ENCODE measurements around the gene SPHKAP. TPM values are rescaled to one million over a fixed set of nuclear protein-coding genes. Genes with fewer than 3 reads are reported as not detected.
"Not testable (repeated sequence)": the region's sequence is repeated elsewhere in the genome, so short reads cannot be mapped to it uniquely, and the experiment has no call there.

SPHKAP gene, protein sequence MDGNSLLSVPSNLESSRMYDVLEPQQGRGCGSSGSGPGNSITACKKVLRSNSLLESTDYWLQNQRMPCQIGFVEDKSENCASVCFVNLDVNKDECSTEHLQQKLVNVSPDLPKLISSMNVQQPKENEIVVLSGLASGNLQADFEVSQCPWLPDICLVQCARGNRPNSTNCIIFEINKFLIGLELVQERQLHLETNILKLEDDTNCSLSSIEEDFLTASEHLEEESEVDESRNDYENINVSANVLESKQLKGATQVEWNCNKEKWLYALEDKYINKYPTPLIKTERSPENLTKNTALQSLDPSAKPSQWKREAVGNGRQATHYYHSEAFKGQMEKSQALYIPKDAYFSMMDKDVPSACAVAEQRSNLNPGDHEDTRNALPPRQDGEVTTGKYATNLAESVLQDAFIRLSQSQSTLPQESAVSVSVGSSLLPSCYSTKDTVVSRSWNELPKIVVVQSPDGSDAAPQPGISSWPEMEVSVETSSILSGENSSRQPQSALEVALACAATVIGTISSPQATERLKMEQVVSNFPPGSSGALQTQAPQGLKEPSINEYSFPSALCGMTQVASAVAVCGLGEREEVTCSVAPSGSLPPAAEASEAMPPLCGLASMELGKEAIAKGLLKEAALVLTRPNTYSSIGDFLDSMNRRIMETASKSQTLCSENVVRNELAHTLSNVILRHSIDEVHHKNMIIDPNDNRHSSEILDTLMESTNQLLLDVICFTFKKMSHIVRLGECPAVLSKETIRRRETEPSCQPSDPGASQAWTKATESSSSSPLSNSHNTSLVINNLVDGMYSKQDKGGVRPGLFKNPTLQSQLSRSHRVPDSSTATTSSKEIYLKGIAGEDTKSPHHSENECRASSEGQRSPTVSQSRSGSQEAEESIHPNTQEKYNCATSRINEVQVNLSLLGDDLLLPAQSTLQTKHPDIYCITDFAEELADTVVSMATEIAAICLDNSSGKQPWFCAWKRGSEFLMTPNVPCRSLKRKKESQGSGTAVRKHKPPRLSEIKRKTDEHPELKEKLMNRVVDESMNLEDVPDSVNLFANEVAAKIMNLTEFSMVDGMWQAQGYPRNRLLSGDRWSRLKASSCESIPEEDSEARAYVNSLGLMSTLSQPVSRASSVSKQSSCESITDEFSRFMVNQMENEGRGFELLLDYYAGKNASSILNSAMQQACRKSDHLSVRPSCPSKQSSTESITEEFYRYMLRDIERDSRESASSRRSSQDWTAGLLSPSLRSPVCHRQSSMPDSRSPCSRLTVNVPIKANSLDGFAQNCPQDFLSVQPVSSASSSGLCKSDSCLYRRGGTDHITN (N-terminal part only)
- 100 to 1,000 TPM in 4 of 9 donors, 10 to 100 TPM in 5; 42.6 to 150 (median 97.3) TPM for total RNA-seq
- 10 to 100 TPM in 1 of 2 donors, 1 to 10 TPM in 1; 8.3 to 14.9 TPM for polyA plus RNA-seq
- long read RNA-seq, donor 1, full-length matches to known transcripts: 3 of 92 reads
- long read RNA-seq, donor 1, partial matches to known transcripts: 77 of 92 reads
- long read RNA-seq, donor 1, other reads (novel, unspliced or antisense): 12 of 92 reads
- long read RNA-seq, donor 2, full-length matches to known transcripts: 1 of 61 reads
- long read RNA-seq, donor 2, partial matches to known transcripts: 48 of 61 reads
- long read RNA-seq, donor 2, other reads (novel, unspliced or antisense): 12 of 61 reads
- long read RNA-seq, donor 3, full-length matches to known transcripts: 1 of 38 reads
- long read RNA-seq, donor 3, partial matches to known transcripts: 29 of 38 reads
- long read RNA-seq, donor 3, other reads (novel, unspliced or antisense): 8 of 38 reads

DNA sequence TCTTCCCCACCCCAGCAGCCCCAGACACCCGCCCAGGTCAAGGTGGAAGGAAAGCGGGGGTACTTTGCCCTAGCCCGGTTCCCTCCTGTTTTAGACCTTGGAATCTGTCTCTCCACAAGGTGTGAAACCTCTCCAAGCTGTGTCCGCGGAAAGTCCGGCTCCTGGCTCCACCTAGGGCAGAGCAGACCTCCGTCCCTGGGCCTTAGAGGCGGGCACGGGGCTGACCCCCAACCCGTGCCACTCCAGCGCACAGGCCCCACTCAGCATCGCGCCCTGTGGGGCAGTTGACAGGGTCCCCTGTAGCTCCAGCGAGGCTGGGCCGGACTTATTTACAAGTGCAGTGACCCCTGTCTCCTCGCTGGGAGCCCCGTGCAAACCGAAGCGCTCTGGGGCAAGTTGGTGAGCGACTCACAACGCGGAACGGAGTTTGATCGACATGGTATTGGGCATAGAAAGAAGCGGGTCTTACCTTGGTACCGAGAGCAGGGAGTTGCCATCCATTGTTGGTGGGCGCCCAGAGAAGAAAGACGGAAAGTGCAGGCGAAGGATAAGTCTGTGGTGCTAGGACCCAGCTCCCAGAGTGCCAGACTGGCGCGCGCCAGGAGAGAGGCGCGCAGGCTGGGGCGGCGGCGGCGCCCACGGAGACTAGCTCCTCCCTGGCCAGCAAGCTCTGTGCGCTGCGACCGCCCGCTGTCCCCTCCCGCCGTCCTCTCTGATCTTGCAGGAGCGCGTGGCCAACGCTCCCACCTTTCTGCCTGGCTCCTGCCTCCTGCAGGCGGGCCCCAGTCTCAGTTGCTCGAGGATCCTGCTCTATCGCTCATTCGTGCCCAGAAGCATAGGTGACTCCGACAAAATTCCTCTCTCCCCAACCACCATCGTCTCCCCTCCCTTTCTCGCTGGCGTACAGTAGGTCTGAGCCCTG lies at the start of gene SPHKAP:
SPHKAP (minus strand) TSS at position 590 of the 922 bp plus-strand sequence; CDS start at position 501, 89 bp downstream.
- peak in 1 of 2 donors; percentile 25 for TF ChIP-seq POLR2A (IDR thresholded peaks at IDR 0.05)
- TF ChIP-seq, protein P1, sequence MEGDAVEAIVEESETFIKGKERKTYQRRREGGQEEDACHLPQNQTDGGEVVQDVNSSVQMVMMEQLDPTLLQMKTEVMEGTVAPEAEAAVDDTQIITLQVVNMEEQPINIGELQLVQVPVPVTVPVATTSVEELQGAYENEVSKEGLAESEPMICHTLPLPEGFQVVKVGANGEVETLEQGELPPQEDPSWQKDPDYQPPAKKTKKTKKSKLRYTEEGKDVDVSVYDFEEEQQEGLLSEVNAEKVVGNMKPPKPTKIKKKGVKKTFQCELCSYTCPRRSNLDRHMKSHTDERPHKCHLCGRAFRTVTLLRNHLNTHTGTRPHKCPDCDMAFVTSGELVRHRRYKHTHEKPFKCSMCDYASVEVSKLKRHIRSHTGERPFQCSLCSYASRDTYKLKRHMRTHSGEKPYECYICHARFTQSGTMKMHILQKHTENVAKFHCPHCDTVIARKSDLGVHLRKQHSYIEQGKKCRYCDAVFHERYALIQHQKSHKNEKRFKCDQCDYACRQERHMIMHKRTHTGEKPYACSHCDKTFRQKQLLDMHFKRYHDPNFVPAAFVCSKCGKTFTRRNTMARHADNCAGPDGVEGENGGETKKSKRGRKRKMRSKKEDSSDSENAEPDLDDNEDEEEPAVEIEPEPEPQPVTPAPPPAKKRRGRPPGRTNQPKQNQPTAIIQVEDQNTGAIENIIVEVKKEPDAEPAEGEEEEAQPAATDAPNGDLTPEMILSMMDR (IDR thresholded peaks at IDR 0.05): peak in 1 of 12 donors; percentile 11

DNA sequence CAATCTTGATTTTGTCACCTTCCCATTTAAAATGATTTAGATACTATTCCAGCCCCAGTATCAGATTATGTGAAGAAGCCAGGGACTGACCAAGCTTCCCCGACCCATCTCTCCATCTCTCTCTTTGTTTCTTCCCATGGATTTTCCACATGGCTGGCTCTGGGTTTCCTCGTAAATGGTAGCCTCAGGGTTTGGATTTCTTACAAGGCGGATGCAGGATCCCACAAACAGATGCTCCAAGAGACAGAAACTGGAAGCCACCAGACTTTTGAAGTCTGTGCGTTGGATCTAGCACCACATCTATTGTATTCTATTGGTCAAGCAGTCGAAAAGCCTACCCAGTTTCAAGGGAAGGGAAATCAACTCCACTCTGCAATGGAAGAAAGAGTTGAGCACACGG lies 46.0 kb upstream of the SPHKAP start:
- H3K9me3 ChIP-seq: no peaks in the 10 kb centered on the region
- 78 to 87% (median 83%) methylated on average over 6 of the region's 6 CpGs for WGBS, 4 donors
- ATAC-seq (no peak), DNase-seq (no peak)
- no peaks in the 10 kb centered on the region for H3K4me1 ChIP-seq
- no peak for TF ChIP-seq POLR2A (IDR thresholded peaks at IDR 0.05)
- TF ChIP-seq, protein P1 (IDR thresholded peaks at IDR 0.05): no peak
- H3K27me3 ChIP-seq: no peaks in the 10 kb centered on the region
- no peak overlapping the region for H3K4me3 ChIP-seq
- no peaks in the 10 kb centered on the region for H3K36me3 ChIP-seq
- intact Hi-C loops (cut with DNase I): no loop called here
- no peak overlapping the region for H3K27ac ChIP-seq

More for the DNA sequence above, at the start of gene SPHKAP:
- H3K4me1 ChIP-seq: peaks cover 0 to 5% (median 0%) of the 10 kb centered on the region in 12 donors
- ATAC-seq (peak; percentile 79 to 94 (median 92)), DNase-seq (peak; percentile 54 to 78 (median 71))
- peak within 1 kb of the TSS; percentile 1 to 88 (median 80) for H3K27ac ChIP-seq
- H3K9me3 ChIP-seq: peaks cover 0 to 19% (median 0%) of the 10 kb centered on the region in 12 donors
- intact Hi-C loops (cut with DNase I): loop anchor here (2.0 to 10.0 kb wide), 10 partner anchors 136 to 477 kb away; no protein-coding TSS in a partner anchor
- H3K36me3 ChIP-seq: no peaks in the 10 kb centered on the region
- 1 to 5% (median 2%) methylated on average over 32 to 56 of the region's 56 CpGs for WGBS, 4 donors
- peaks cover 0 to 17% (median 0%) of the 10 kb centered on the region in 9 donors for H3K27me3 ChIP-seq
- H3K4me3 ChIP-seq: peak within 1 kb of the TSS; percentile 40 to 69 (median 60)

DNA sequence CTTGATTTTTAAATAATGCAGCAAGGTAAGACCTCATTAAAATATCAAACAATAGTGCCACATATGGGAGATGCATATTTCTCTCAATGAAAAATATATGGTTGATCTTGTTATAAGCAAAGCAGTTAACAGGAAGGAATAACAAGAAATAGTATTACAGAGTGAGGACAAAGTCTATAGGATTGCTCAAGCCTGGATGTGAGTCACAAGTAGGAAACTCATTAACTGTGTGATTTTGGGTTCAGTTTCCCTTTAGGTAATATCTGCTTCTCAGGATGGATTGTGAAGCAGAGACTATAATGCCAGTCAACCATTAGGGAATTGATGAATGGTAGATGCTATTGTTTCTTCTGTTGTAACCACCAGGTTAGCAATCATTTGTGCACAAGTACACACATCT lies 42.9 kb upstream of the SPHKAP start:
- Histone ChIP-seq H3K27ac (no peak overlapping the region), H3K9me3 (no peaks in the 10 kb centered on the region), H3K36me3 (no peaks in the 10 kb centered on the region), H3K27me3 (no peaks in the 10 kb centered on the region), H3K4me3 (no peak overlapping the region), H3K4me1 (no peaks in the 10 kb centered on the region)
- no peak for DNase-seq
- intact Hi-C loops (cut with DNase I): no loop called here
- no peak for ATAC-seq
- TF ChIP-seq POLR2A (IDR thresholded peaks at IDR 0.05): no peak
- TF ChIP-seq, protein P1 (IDR thresholded peaks at IDR 0.05): no peak

GRCh38 chr2:228218593-228218992 lies 37.1 kb upstream of the SPHKAP start:
- H3K27ac ChIP-seq; H3K36me3 ChIP-seq; H3K9me3 ChIP-seq; H3K27me3 ChIP-seq; intact Hi-C loops (cut with DNase I); H3K4me1 ChIP-seq; DNase-seq; H3K4me3 ChIP-seq; ATAC-seq: not testable (repeated sequence)
- 76 to 84% (median 77%) methylated on average over 2 of the region's 2 CpGs for WGBS, 4 donors
